SU-DHL-6 (cell line): ENCODE data around the gene BTBD1.

Experiments used
- H2AFZ ChIP-seq: fragments of 200-600 bp; sonication (generic); 2 replicates; pipeline ENCODE4 v1.6.1; 2014; ENCODE audit warnings: low read depth, mild to moderate bottlenecking, moderate library complexity, mixed read lengths, antibody characterized with exemption, low read length; ENCODE audit not compliant: severe bottlenecking
- H3F3A ChIP-seq: fragments of 200-600 bp; shearing (Covaris generic); 2 replicates; pipeline ENCODE4 v1.6.0; 2016; ENCODE audit warnings: antibody characterized with exemption, mild to moderate bottlenecking; ENCODE audit not compliant: insufficient read depth
- H3K27ac ChIP-seq: fragments of 200-600 bp; sonication (generic); 2 replicates; pipeline ENCODE4 v1.5.1; 2016; ENCODE audit warnings: low read depth, mild to moderate bottlenecking, low read length, moderate library complexity, mixed read lengths
- H3K27me3 ChIP-seq: fragments of 200-600 bp; sonication (generic), shearing (Covaris generic); 2 replicates; pipeline ENCODE4 v1.6.0; 2014; ENCODE audit warnings: mild to moderate bottlenecking, low read length
- H3K36me3 ChIP-seq: fragments of 200-600 bp; sonication (generic); 2 replicates; pipeline ENCODE4 v1.6.1; 2014; ENCODE audit warnings: mild to moderate bottlenecking, low read length, mixed read lengths
- H3K4me2 ChIP-seq: fragments of 300-600, 200-600 bp; shearing (Covaris generic), sonication (generic); 2 replicates; pipeline ENCODE4 v1.6.0; 2014; ENCODE audit warnings: low read length, low read depth, mild to moderate bottlenecking; ENCODE audit not compliant: poor library complexity, severe bottlenecking
- H3K4me3 ChIP-seq: fragments of 200-600 bp; sonication (generic); 2 replicates; pipeline ENCODE4 v1.5.1; 2014; ENCODE audit warnings: antibody characterized with exemption, low read length, mild to moderate bottlenecking, mixed read lengths; ENCODE audit not compliant: insufficient read depth, poor library complexity, severe bottlenecking
- H3K79me2 ChIP-seq: fragments of 200-600 bp; sonication (generic); 2 replicates; pipeline ENCODE4 v1.6.1; 2014; ENCODE audit warnings: mild to moderate bottlenecking, low read length, moderate library complexity; ENCODE audit not compliant: insufficient read depth
- H3K9ac ChIP-seq: fragments of 200-600 bp; sonication (generic); 2 replicates; pipeline ENCODE4 v1.7.0; 2014; ENCODE audit warnings: mild to moderate bottlenecking, low read length
- H3K9me2 ChIP-seq: fragments of 200-600 bp; sonication (generic); replicated peaks from 2 replicates; pipeline ENCODE4 v1.6.1; 2014; ENCODE audit warnings: low read length; ENCODE audit not compliant: insufficient read depth
- H3K9me3 ChIP-seq: fragments of 200-600 bp; sonication (generic); 2 replicates; pipeline ENCODE4 v1.6.1; 2014; ENCODE audit warnings: low read length, mixed read lengths; ENCODE audit not compliant: insufficient read depth
- H4K20me1 ChIP-seq: fragments of 200-600 bp; sonication (generic); 2 replicates; pipeline ENCODE4 v1.6.1; 2014; ENCODE audit warnings: low read depth, mild to moderate bottlenecking, antibody characterized with exemption, low read length, moderate library complexity, mixed read lengths
- CTCF ChIP-seq: fragments of 200-600 bp; sonication (generic); IDR thresholded peaks from one replicate; pipeline ENCODE4 v1.5.1; 2017; ENCODE audit warnings: antibody characterized with exemption, mild to moderate bottlenecking, low read length, moderate library complexity; ENCODE audit not compliant: insufficient read depth, poor library complexity, severe bottlenecking
- EZH2phosphoT487 ChIP-seq: fragments of 200-600 bp; sonication (generic), shearing (Covaris generic); conservative IDR thresholded peaks from 2 replicates; pipeline ENCODE4 v1.6.1; 2018; ENCODE audit warnings: mild to moderate bottlenecking, antibody characterized with exemption, low read length, moderate library complexity, mixed read lengths

BTBD1 gene

GRCh38 chr15:83066034-83066733 lies 868 bp downstream of the BTBD1 start:
- H3K4me2 ChIP-seq, result peak overlapping the region; percentile 89

DNA sequence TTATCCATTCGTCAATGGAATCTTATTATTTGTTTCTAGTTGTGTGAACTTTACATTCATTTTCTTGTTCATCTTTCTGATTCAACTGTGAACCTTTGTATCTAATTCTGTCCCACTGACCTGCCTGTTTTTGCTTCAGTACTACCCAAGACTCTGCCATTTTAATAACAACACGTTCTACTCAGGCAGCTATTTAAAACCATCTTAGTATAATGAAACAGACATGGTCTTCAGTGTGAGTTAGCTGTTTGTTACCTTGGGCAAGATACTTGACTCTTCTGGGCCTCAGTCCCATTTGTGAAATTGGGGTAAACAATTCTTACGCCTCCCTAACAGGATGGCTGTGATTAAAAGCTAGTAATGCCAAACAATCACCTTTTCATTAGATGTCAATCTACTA lies 1.6 kb downstream of the BTBD1 start:
- Histone ChIP-seq H3K27me3 (no peaks in the 10 kb centered on the region), H3K4me3 (peak overlapping the region; percentile 97), H3K27ac (peak overlapping the region; percentile 80), H4K20me1 (peaks cover 38% of the 10 kb centered on the region), H3K4me2 (peak overlapping the region; percentile 89), H3K9me2 (no peaks in the 10 kb centered on the region), H3K9ac (peak overlapping the region; percentile 98), H2AFZ (no peak overlapping the region), H3F3A (peaks cover 5% of the 10 kb centered on the region; the same call in 1 of the 2 replicates), H3K79me2 (peaks cover 66% of the 10 kb centered on the region), H3K9me3 (no peaks in the 10 kb centered on the region), H3K36me3 (peaks cover 4% of the 10 kb centered on the region; the same call in 1 of the 2 replicates)
- no peak for TF ChIP-seq EZH2phosphoT487
- TF ChIP-seq CTCF, result no peak

More at GRCh38 chr15:83066034-83066733, 868 bp downstream of the BTBD1 start:
- Histone ChIP-seq H3K9ac (peak overlapping the region; percentile 98), H3K4me3 (peak overlapping the region; percentile 97), H2AFZ (peak overlapping the region; percentile 78), H3K9me2 (no peaks in the 10 kb centered on the region), H3K27me3 (no peaks in the 10 kb centered on the region), H4K20me1 (peaks cover 33% of the 10 kb centered on the region), H3K79me2 (peaks cover 58% of the 10 kb centered on the region), H3K27ac (peak overlapping the region; percentile 80), H3F3A (peaks cover 5% of the 10 kb centered on the region; the same call in 1 of the 2 replicates), H3K9me3 (no peaks in the 10 kb centered on the region), H3K36me3 (peaks cover 4% of the 10 kb centered on the region; the same call in 1 of the 2 replicates)
- no peak for TF ChIP-seq CTCF
- no peak for TF ChIP-seq EZH2phosphoT487

DNA sequence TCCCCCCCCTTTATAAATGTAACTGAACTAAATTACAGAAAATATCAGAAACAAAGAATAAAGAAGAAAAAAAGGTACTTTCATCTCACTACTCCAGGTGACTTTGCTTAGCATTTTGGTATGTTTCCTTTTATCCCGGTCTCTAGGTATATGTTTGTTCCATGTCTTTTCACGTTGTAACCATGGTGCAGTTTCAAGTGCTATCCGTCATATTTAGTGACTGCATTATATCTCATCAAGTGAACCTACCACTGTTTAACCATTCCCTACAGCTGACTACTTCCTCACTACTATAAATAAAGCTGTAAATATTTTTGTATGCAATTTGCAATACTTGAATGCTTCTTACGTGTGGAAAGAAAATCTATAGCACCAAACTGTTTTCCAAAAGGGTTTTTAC lies 2.2 kb downstream of the BTBD1 start:
- peak overlapping the region; percentile 97 for H3K4me3 ChIP-seq
- no peaks in the 10 kb centered on the region for H3K9me2 ChIP-seq
- H3K4me2 ChIP-seq, result peak overlapping the region; percentile 89
- H4K20me1 ChIP-seq, result peaks cover 39% of the 10 kb centered on the region
- H3K79me2 ChIP-seq, result peaks cover 72% of the 10 kb centered on the region
- peak overlapping the region; percentile 98 for H3K9ac ChIP-seq
- no peaks in the 10 kb centered on the region for H3K9me3 ChIP-seq
- H3F3A ChIP-seq, result peaks cover 5% of the 10 kb centered on the region; the same call in 1 of the 2 replicates
- H3K27me3 ChIP-seq, result no peaks in the 10 kb centered on the region
- TF ChIP-seq EZH2phosphoT487, result no peak
- no peak for TF ChIP-seq CTCF
- H3K27ac ChIP-seq, result peak overlapping the region; percentile 80
- H3K36me3 ChIP-seq, result peaks cover 4% of the 10 kb centered on the region; the same call in 1 of the 2 replicates
- no peak overlapping the region for H2AFZ ChIP-seq
